Fibroblast of lung (primary cell): Measurements from ENCODE around the gene RAB35.

Source experiments
- EZH2 ChIP-seq: IDR thresholded peaks from 2 replicates; pipeline ENCODE4 v1.5.1; 2012; ENCODE audit warnings: low read length, control low read depth, mild to moderate bottlenecking; ENCODE audit errors: missing control alignments
- TF ChIP-seq, protein P1 (sequence below), 2 donors: IDR thresholded peaks in 1 of 2; conservative IDR thresholded peaks in 1 of 2; 1 replicate in 1 of 2; 2 replicates in 1 of 2; pipeline ENCODE4 v1.5.1; 2011 to 2012; ENCODE audit warnings: low read length in 2 of 2, control low read depth in 1 of 2, inconsistent platforms in 1 of 2, low read depth in 1 of 2, mild to moderate bottlenecking in 1 of 2

DNA sequence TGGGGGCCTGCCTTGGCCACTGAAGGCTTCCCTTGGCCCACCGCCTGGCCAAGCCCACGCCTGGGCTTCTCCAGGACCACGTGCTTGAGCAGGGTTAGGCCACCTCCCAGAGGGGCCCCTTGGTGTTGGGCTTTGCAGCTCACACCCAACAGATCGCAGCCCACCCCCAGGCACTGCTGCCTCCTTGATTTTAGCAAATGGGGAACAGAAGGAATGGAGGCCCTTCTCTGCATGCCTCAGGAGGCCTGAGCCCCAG lies 23.3 kb downstream of the RAB35 start:
- TF ChIP-seq, protein P1, sequence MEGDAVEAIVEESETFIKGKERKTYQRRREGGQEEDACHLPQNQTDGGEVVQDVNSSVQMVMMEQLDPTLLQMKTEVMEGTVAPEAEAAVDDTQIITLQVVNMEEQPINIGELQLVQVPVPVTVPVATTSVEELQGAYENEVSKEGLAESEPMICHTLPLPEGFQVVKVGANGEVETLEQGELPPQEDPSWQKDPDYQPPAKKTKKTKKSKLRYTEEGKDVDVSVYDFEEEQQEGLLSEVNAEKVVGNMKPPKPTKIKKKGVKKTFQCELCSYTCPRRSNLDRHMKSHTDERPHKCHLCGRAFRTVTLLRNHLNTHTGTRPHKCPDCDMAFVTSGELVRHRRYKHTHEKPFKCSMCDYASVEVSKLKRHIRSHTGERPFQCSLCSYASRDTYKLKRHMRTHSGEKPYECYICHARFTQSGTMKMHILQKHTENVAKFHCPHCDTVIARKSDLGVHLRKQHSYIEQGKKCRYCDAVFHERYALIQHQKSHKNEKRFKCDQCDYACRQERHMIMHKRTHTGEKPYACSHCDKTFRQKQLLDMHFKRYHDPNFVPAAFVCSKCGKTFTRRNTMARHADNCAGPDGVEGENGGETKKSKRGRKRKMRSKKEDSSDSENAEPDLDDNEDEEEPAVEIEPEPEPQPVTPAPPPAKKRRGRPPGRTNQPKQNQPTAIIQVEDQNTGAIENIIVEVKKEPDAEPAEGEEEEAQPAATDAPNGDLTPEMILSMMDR (conservative IDR thresholded peaks at IDR 0.05 in 1 of 2, IDR thresholded peaks at IDR 0.05 in 1 of 2; ENCODE audit: low read depth in 1 of 2, low read length in 2 of 2) = no peak
- no peak for TF ChIP-seq EZH2
